Subcutaneous preadipocyte (primary cell): ENCODE results near the gene GABRG3. TPM values are rescaled to one million over a fixed set of nuclear protein-coding genes. Genes with fewer than 3 reads are reported as not detected.

Experiments used
- small RNA-seq: library from RNA; depleted of rRNA; stranded (forward); fragments of <200 nt; gene quantifications from one replicate; pipeline ENCODE3, GENCODE V24; 2012
- total RNA-seq: library from RNA; depleted of rRNA; stranded (reverse); fragments of >200 nt; gene quantifications from 2 replicates; pipeline ENCODE4 v1.2.3, GENCODE V29; 2012

Gene GABRG3
- total RNA-seq: not detected in 2 replicates

GRCh38 chr15:26970712-26971210 is at the start of gene GABRG3:
GABRG3 (plus strand) TSS chr15:26971181.

Small RNA genes lying within 50 kb of the gene (small RNA-seq; reads per million reads assigned to genes)
- gene RNA5SP391 (not detected), gene SERPINE4P (not detected)

Other genes starting within 250 kb of the GABRG3 start
- 0.59 and 2.6 TPM in 2 replicates for gene GABRB3, start 198.1 kb upstream of the GABRG3 start, total RNA-seq
- not detected in 2 replicates for gene GABRA5, start 104.1 kb upstream of the GABRG3 start, total RNA-seq